ENCODE data around the gene ITGA3. TPM values are rescaled to one million over a fixed set of nuclear protein-coding genes. Genes with fewer than 3 reads are reported as not detected.

ITGA3 gene
- total RNA-seq, 2 experiments from 2014 or later = 2.3 to 2.4 TPM

GRCh38 chr17:50051082-50051576 is 4.8 kb upstream of the ITGA3 start:
- Mint-ChIP-seq H3K4me1 (ENCODE audit: low read depth) (peaks cover 7% of the 10 kb centered on the region), H3K27ac (no peak overlapping the region), H3K9me3 (no peaks in the 10 kb centered on the region), H3K4me3 (no peak overlapping the region), H3K27me3 (peaks cover 16% of the 10 kb centered on the region), H3K36me3 (ENCODE audit: low read depth) (peaks cover 6% of the 10 kb centered on the region)
- Histone ChIP-seq H3K4me3 (ENCODE audit: low read length) (no peak overlapping the region), H3K27me3 (ENCODE audit: control insufficient read depth in 1 of 2, insufficient read depth in 2 of 2, low read length in 2 of 2) (no peaks in the 10 kb centered on the region), H3K9me3 (ENCODE audit: control insufficient read depth in 1 of 2, insufficient read depth in 1 of 2, low read length in 2 of 2) (no peaks in the 10 kb centered on the region), H3K27ac (ENCODE audit: low read depth in 1 of 2, low read length in 2 of 2) (no peak overlapping the region), H3K4me1 (ENCODE audit: insufficient read depth, low read length) (peaks cover 16% of the 10 kb centered on the region), H3K36me3 (ENCODE audit: insufficient read depth, low read length) (no peaks in the 10 kb centered on the region)
- TF ChIP-seq CTCF (IDR thresholded peaks at IDR 0.05) = no peak
- POLR2A ChIA-PET = no interaction called here
- DNase-seq (peak in 7 of 14 experiments; percentile 15 to 67 (median 34)), ATAC-seq (ENCODE audit: poor library complexity) (no peak)
- CTCF ChIA-PET = no interaction called here
- intact Hi-C loops (cut with DNase I, micrococcal nuclease) = no loop called here

DNA sequence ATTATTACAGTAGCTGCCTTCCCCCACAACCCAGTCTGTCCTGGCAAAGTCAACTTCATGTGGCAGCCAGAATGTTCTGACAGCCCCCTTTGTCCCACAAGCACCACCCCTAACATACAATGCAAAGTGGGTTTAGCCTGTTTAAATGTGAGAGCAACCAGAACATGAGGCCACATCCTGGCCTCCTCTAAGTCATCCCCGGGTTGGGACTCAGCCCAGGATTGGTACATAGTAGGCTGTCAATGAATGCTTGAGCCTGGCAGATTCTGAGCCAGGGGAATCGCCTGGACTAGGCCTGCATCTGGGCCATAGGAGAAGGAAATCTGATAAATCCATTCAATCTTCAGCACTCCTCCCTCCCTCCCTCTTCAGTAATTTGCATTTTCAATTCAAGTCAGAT is 4.3 kb upstream of the ITGA3 start:
- DNase-seq (no peak), ATAC-seq (ENCODE audit: poor library complexity) (no peak)
- Histone ChIP-seq H3K27me3 (ENCODE audit: control insufficient read depth in 1 of 2, insufficient read depth in 2 of 2, low read length in 2 of 2) (no peaks in the 10 kb centered on the region), H3K36me3 (ENCODE audit: insufficient read depth, low read length) (no peaks in the 10 kb centered on the region), H3K27ac (ENCODE audit: low read depth in 1 of 2, low read length in 2 of 2) (no peak overlapping the region), H3K9me3 (ENCODE audit: control insufficient read depth in 1 of 2, insufficient read depth in 1 of 2, low read length in 2 of 2) (no peaks in the 10 kb centered on the region), H3K4me3 (ENCODE audit: low read length) (no peak overlapping the region), H3K4me1 (ENCODE audit: insufficient read depth, low read length) (peaks cover 17% of the 10 kb centered on the region)
- intact Hi-C loops (cut with DNase I, micrococcal nuclease) = no loop called here
- ChIA-PET POLR2A (no interaction called here), CTCF (interaction anchor here (2.9 kb wide), 1 partner anchor 42 kb away, joined by 6 read pairs; no protein-coding TSS in a partner anchor)
- H3K4me1 Mint-ChIP-seq (ENCODE audit: low read depth) = peaks cover 10% of the 10 kb centered on the region
- H3K27me3 Mint-ChIP-seq = peaks cover 11% of the 10 kb centered on the region
- no peak overlapping the region for H3K4me3 Mint-ChIP-seq
- H3K27ac Mint-ChIP-seq = no peak overlapping the region
- H3K36me3 Mint-ChIP-seq (ENCODE audit: low read depth) = peaks cover 6% of the 10 kb centered on the region
- H3K9me3 Mint-ChIP-seq = no peaks in the 10 kb centered on the region
- no peak for TF ChIP-seq CTCF (IDR thresholded peaks at IDR 0.05)

GRCh38 chr17:50052241-50052796 is 3.6 kb upstream of the ITGA3 start:
- Mint-ChIP-seq H3K9me3 (no peaks in the 10 kb centered on the region), H3K27ac (no peak overlapping the region)

More at GRCh38 chr17:50052241-50052796, 3.6 kb upstream of the ITGA3 start:
- no peak overlapping the region for H3K4me3 ChIP-seq (ENCODE audit: low read length)
- ATAC-seq (ENCODE audit: poor library complexity) (no peak), DNase-seq (no peak)
- H3K36me3 Mint-ChIP-seq (ENCODE audit: low read depth) = peaks cover 6% of the 10 kb centered on the region
- TF ChIP-seq CTCF (IDR thresholded peaks at IDR 0.05) = no peak
- intact Hi-C loops (cut with DNase I, micrococcal nuclease) = no loop called here
- CTCF ChIA-PET = interaction anchor here (0.5 to 2.9 kb wide), 2 partner anchors 42 to 246 kb away, joined by 3 to 6 read pairs; no protein-coding TSS in a partner anchor
- H3K9me3 ChIP-seq (ENCODE audit: control insufficient read depth in 1 of 2, insufficient read depth in 1 of 2, low read length in 2 of 2) = no peaks in the 10 kb centered on the region
- H3K27me3 Mint-ChIP-seq = peaks cover 4% of the 10 kb centered on the region
- peaks cover 24% of the 10 kb centered on the region for H3K4me1 ChIP-seq (ENCODE audit: insufficient read depth, low read length)
- no peak overlapping the region for H3K4me3 Mint-ChIP-seq
- POLR2A ChIA-PET = no interaction called here
- no peak overlapping the region for H3K27ac ChIP-seq (ENCODE audit: low read depth in 1 of 2, low read length in 2 of 2)
- H3K27me3 ChIP-seq (ENCODE audit: control insufficient read depth in 1 of 2, insufficient read depth in 2 of 2, low read length in 2 of 2) = no peaks in the 10 kb centered on the region
- H3K36me3 ChIP-seq (ENCODE audit: insufficient read depth, low read length) = no peaks in the 10 kb centered on the region
- H3K4me1 Mint-ChIP-seq (ENCODE audit: low read depth) = peaks cover 17% of the 10 kb centered on the region

Data from CD4-positive, alpha-beta T cell (primary cell).